ENCODE data around the gene MAEA.

- TF ChIP-seq CTCF (IDR thresholded peaks at IDR 0.05; ENCODE audit: borderline replicate concordance, extremely low read depth, low read length, poor library complexity, severe bottlenecking), result no peak
- TF ChIP-seq EZH2 (IDR thresholded peaks at IDR 0.05; ENCODE audit: borderline replicate concordance, low read depth, low read length, severe bottlenecking), result no peak
These were observed 14.8 kb upstream of the MAEA start for GRCh38 chr4:1274871-1275270.
